AG08396 (cell line): ENCODE results near the gene HIVEP3.
"Not testable (repeated sequence)": the region's sequence is repeated elsewhere in the genome, so short reads cannot be mapped to it uniquely, and the experiment has no call there.

Experiments used
- DNase-seq: peaks from one replicate; pipeline ENCODE4 v3.0.0; 2012; ENCODE audit warnings: low spot score, mixed read lengths

HIVEP3 gene

DNA sequence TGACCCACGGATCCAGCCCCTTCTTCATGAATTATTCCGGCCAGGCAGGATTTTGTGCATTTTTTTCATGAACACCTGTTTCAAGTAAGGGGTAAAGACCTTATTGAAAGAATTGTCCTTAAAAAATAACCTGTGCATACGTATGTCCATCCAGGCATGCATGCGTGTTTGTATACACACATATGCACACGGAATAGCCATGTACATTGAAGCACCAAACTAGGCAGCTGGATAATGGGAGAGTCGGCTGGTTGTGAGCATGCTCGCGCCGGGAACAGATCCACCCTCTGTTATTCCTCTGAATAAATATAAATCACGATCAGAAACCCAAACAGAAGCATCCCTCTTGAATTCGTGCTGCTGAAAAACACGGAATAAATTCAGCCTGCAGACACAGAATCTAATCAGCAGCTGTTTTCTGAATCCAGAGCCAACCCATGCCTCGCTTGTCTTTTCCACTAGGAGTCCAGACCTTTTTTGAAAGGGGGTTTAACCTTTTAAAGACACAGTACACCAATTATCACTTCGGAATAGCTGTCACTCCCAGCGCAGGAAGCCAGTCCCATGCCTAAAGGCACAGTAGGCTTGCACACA, at the start of gene HIVEP3:
HIVEP3 (minus strand) TSS at position 473 of the 594 bp plus-strand sequence.
- peak; percentile 44 for DNase-seq

DNA sequence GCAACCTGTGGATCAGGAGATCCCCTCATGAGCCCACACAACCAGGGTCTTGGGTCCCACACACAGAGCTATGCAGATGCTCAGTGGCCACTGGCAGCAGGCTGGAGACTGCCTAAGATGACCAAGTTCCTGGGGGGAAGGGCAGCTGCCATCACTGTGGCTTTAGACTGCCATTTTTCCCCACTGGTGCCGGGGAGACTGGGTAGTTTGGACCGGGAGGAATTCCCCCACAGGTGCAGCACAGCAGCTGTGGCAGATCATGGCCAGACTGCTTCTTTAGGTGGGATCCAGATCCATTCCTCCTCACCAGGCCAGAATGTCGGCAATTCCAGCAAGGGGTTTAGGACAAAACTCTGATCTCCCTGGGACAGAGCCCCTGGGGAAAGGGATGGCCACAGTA, 45.7 kb upstream of the HIVEP3 start:
- DNase-seq, result no peak

DNA sequence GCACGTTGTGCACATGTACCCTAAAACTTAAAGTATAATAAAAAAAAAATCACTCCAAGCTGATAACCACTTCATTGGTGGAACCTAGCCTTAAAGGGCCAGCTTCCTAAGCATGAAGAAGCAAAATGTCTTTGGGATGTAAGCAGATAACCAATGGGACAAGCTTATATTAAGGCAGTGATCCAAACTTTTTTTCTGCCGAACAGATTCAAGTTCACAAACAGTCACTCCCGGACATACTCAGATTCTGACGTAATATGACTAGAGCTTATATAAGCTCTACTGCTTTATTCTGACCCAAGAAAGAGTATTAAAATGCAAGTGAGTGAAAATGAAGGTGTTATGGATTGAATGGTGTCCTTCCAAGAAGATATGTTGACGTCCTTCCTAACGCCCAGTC, 44.9 kb upstream of the HIVEP3 start:
- no peak for DNase-seq

DNA sequence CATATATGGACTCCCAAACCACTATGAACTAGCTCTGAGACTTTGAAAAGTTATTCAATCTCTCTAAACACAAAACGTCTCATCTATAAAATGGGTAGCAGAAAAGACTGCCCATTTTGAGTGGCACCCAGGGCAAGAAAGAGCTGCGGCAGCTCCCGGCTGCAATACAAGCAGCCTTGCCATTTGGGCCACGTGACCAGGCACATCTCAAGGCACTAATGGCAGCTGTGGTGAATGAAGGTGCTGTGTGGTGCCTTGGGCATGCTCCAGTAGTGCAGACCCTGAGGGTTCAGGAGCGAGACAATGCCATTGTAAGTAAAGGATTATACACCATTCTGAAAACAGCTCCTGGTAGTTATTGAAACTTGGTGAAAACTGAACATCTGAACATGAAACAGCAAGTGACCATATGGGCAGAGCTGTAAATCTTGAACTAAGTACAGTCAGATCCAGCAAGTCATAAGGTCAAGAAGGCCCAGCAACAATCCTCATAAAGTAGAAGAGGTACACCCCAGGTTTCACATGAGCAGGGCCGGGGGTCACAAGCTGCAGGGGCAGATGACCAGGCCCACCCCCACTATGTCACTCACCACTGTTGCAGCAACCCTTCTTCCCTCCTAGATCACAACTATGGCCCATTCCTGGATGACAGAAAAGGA, 39.4 kb upstream of the HIVEP3 start:
- no peak for DNase-seq

DNA sequence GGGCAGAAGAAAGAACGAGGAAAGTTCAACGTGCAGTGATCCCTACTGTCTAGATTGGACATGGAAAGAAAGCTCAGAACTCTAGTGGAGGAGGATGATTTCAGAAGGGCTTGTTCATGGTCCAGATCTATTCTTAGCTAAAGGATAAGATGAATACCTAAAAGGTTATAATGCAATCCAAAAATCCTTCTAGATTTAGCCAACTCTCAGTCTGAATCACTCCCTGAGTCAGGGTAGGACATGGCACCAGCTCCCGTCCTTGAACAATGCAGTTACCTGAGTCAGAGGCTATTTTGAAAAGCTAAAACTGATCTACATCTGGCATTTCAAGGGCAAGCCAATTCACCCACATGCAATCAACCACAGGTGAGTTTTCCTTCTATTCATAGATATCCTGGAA, 38.8 kb upstream of the HIVEP3 start:
- no peak for DNase-seq

DNA sequence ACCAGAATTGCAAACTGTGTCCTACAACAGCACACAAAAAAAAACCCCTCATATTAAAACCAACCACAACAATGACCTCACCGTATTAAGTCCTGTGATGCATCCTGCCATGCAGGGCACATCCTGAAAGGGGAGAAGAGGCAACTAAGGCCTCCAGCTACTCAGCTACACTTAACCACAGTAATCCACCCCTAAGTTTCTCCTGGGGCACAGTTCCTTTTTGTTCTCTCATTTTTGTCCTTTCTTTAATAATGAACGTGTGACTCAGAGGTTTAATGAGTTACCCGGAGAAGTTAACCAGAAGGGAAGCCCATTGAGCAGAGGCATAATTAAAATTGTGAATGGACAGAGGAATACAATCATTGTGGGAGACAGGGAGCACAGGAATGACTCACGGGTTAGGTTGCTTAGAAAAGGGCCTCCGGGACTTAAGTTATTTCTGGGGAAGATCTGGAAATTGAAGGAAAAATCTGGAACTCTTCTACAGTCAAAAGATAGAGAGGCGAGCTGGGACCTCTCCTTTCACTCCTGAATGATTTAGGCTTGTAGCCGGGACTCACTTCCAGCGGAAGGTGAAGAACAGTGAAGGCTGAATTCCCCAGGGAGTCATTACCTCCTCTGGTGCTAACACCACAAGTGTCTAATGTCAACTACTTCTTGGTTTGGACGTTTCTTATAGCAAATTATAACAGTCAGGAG, 36.9 kb upstream of the HIVEP3 start:
- DNase-seq, result peak; percentile 16

DNA sequence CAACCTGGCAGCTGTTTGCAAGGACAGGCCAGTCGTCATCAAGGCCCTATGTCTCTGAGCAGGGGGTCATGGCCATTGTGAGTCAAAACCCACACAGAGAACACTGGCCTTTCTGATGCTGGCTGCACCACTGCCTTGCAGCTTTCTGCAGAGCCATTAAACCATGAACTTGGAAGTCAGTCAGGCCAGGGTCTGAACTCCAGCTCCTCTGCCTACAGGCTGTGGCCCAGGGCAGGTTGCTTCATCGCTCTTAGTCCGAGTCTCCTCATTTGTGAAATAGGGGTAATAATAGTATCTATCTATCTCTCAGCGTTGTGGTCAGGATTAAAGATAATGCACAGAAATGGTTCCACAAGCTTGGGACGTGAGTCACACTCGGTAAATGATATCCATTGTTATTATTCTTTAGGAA, 35.8 kb upstream of the HIVEP3 start:
- no peak for DNase-seq

DNA sequence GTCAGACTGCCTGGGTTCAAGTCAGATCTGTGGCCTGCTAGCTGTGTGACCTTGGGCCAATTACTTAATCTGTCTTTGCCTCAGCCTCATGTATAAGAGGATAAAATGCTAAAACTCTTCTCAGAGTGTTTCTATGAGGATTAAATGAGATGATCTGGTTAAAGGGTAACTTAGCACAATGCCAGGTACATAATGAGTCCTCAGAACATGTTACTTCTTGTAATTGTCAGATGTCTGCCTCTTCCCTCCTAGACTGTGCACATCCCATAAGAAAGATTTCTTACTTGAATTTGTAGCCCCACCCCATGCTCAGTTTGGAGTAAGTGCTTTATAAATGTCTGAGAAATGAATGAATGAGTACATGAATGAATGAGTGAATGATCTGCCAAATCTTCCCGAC, 34.6 kb upstream of the HIVEP3 start:
- DNase-seq, result no peak

DNA sequence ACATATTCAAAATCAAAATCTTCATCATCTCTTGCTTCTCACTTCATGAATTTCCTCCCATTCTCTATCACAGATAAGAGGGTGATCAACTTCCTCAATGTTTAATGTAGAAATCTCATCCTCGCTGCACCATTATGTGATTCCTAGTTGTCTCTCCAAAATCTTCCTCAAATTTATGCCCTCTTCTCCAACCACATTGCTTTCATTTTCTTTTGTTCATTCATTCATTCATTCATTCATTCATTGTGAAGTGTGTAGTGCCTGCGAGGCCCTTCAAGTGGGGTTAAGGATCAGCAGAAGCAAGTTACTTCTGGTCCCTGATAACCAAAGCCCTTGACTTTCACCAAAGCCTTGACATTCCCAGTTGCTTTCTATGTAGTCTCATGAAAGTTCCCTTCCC, 33.5 kb upstream of the HIVEP3 start:
- no peak for DNase-seq

DNA sequence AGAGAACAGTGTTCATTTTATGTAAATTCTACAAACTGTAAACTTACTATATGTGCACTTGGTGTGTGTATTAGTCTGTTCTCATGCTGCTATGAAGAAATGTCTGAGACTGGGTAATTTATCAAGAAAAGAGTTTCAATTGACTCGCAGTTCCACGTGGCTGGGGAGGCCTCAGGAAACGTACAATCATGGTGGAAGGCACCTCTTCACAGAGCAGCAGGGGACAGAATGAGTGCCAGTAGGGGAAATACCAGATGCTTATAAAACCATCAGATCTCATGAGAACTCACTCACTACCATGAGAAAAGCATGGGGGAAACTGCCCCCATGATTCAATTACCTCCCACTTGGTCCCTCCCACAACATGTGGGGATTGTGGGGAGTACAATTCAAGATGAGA, 32.8 kb upstream of the HIVEP3 start:
- not testable (repeated sequence) for DNase-seq

DNA sequence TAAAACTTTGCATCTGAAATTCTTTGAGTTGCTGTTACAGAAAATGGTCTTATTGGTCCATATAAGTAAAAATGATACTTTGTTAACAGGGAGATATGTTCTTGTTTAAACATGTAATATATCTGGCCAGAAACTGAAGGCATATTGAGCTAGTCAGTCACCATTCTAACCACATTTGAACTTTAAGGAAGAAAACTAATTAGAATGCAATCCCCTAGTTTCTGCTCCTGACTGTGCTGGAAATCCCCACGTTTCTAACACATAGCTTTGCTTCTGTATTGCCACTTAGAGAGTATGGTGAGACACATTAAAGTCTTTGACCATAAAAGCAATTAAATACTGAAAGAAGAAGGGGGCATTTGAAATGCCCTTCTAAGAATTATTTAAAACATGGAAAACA, 32.1 kb upstream of the HIVEP3 start:
- no peak for DNase-seq

DNA sequence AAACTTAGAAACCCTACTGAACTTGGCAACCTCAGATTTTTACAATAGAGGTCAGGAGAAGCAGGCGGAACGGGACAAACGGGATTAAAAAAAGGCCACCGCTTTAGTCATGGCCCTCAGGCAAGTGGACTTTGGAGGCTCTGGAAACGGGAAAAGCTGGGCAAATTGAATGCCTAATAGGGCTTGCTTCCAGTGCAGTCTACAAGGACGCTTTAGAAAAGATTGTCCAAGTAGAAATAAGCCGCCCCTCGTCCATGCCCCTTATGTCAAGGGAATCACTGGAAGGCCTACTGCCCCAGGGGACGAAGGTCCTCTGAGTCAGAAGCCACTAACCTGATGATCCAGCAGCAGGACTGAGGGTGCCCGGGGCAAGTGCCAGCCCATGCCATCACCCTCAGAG, 27.2 kb upstream of the HIVEP3 start:
- DNase-seq, result not testable (repeated sequence)

DNA sequence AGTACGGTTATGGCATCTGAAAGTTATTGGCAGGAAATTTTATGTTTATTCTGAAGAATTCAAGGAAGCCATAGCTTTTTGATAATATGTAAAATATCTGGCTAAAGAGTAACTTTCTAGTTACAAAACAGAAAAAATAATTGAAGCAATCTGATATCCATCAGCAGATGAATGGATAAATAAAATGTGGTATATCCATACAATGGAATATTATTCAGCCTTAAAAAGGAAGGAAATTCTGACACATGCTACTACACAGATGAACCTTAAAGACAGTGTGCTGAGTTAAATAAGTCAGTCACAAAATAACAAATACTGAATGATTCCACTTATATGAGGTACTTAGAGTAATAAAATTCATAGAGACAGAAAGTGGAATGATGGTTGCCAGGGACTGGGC, 25.0 kb upstream of the HIVEP3 start:
- no peak for DNase-seq

DNA sequence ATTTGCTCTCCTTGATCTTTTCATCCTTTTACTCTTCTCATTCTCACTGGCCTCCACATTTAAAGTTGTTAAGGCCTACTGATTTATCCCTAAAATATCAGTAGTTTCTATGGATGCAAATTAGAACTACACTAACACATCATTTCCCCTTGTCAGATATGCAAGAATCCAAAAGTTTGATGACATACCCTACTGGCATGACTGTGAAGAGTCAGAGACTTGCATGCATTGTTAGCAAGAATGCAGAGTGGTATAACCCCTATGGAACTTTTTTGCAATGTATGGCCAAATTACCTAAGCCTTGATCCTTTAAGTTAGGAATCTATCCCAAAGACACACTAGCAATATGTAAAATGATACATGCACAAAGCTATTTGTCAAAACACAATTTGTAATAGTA, 23.6 kb upstream of the HIVEP3 start:
- DNase-seq, result no peak

DNA sequence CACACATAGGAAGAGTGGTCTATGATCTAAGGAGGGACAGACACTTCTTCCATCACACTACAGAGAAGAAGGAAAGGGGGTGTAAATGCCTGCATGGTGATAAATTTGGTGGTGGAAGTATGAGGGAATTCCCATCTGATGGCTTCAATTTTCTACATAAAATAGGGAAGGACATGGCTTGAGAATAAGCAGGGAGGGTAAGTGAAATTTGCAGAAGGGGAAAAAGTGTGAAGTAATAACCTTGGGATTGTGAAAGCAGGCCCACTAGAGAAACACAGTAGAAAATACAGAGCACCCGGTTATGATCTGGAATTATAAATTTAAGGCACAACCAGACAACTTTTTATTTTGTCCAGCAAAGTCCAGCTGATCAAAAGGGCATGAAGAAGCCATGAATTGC, 22.7 kb upstream of the HIVEP3 start:
- DNase-seq, result no peak

DNA sequence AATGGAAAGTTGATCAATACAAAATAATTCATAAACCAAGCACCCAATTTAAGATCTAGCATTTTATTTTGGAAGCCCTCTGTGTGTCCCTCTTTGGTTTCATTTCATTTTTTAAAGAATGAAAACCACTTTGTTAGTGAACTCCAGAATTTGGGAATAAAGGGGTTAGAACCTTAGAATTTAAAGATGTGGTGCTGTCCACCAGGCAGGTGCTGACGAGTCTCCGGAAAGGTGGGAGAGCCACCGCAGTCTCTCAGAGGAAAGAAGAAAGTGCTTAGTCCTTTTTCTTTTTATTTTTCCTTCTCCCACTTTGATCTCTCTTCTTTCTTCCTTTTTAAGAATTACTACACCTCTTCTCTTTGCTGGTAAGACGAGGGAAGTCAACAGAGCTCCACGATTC, 20.5 kb upstream of the HIVEP3 start:
- DNase-seq, result no peak

DNA sequence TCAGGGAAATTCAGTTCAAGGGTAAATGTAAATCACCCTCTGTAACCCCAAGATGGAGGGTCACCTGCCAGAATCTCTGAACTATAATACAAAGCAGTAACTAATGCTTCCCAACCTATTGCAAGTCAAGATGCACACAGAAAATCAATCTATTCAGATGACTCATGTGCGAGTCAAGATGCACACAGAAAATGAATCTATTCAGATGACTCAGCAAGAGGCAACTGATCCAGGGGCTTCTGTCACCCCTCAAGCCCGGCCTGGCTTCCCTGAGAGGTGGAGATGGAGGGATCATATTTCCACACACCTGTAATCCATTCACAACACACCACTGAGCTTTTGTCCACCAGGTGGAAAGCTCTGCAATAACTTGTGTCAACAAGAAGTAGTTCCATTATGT, 17.4 kb upstream of the HIVEP3 start:
- DNase-seq, result no peak

DNA sequence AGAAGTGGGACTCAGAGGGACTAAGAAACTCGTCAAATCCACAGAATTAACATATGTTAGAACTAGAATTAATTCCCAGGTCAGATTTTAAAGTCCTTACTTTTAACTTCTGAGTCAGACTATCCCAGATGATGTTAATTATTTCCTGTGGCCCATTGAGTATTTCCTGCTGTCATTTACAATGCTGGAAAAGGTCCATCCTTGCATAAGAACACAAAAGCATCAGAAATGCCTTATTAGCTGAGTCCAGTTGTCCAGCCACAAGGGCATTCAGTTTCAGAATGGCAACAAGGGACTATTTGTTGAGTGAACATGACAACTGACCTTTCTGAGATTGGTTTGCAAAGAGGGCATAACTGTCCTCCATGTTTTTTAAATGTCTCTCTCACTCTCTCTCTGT, 16.5 kb upstream of the HIVEP3 start:
- no peak for DNase-seq

DNA sequence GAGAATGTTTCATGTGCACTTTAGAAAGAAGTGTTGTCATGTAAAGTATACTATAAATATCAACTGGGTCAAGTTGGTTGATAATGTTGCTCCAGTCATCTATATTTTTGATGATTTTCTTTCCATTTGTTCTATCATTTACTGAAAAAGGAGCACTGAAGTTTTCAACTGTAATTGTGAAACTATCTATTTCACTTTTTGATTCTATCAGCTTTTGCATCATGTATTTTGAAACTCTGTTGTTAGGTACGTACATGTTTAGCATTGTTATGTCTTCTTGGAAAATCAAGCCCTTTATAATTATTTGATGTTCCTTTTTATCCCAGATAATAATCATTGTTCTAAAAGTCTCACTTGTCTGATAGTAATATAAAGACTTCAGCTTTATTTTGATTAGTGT, 14.4 kb upstream of the HIVEP3 start:
- no peak for DNase-seq

DNA sequence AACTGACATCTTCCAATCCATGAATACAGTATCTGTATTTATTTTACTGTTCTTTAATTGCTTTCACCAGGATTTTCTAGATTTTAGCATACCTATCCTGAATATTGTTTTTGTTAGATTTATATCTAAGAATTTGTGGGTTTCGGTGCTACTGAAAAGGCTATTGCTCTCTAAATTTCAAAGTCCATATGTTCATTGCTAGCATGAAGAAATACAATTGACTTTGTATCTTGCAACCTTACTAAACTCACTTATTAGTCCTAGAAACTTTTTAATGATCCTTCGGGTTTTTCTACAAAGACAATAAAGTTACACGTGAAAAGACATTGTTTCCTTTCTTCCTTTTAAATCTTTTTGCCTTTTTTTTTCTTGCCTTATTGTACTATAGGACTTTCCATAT, 12.9 kb upstream of the HIVEP3 start:
- DNase-seq, result no peak

DNA sequence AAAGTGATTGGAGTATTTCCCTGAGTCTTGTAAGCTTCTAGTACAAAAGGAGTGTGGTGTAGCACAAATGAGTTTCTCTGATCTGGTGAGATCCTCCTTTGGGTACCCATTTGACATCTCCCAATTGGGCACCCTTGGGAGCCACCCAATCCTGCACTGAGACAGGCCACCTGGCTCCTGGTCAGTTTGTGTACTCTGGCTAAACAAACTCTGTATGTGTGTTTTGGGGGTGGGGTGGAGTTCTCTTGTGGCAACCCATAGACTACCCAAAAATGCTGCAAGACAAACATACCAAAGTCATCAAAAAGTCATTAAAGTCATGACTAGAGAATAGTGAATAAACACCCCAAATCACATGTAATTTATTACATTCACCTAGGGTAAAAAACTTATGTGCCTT, 8.4 kb upstream of the HIVEP3 start:
- DNase-seq, result no peak

DNA sequence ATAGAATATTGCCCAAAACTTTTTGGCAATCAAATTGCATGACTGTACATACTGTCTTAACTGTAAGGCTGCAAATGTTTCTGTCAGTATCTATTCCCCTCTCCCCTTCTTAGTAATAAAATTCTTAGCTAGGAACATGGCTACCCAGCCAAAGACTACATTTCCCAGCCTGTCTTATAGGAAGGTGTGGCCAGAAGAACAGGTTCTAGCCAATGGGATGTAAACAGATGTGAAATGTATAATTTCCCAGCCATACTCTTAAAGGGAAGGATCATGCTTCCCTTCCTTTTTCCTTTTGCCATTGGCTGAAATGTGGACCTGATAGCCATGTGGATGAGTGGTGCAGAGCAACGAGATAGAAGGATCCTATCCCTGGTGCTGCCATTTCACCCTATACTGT, 7.0 kb upstream of the HIVEP3 start:
- no peak for DNase-seq

DNA sequence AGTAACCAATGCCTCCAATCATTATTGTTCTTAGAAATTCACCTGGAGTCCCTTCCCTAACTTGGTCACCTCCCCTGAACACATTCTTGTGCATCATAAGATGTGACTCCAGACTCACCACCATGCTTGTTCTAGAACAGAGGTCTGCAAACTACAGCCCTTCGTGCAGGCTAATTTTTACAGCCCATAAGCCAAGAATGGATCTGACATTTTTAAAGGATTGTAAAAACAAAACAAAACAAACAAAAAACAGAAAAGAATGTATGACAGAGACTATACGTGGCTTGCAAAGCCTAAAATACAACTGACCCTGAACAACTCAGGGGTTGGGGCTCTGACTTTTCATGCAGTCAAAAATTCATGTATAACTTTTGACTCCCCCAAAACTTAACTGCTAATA, 6.2 kb upstream of the HIVEP3 start:
- no peak for DNase-seq

DNA sequence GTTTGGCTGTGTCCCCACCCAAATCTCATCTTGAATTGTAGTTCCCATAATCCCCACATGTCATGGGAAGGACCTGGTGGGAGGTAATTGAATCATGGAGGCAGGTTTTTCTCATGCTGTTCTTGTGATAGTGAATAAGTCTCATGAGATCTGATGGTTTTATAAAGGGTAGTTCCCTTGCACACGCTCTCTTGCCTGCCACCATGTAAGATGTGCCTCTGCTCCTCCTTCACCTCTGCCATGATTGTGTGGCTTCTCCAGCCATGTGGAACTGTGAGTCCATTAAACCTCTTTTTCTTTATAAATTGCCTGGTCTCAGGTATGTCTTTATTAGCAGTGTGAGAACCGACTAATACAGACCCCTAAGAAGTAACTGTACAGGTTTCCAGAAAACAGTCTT, 2.5 kb upstream of the HIVEP3 start:
- DNase-seq, result not testable (repeated sequence)
